ENCODE measurements around the gene CCDC90B.
A peak's percentile ranks its signal among the peaks of the same experiment; 100 is the strongest.
"Not testable (repeated sequence)": the region's sequence is repeated elsewhere in the genome, so short reads cannot be mapped to it uniquely, and the experiment has no call there.

Gene CCDC90B

DNA sequence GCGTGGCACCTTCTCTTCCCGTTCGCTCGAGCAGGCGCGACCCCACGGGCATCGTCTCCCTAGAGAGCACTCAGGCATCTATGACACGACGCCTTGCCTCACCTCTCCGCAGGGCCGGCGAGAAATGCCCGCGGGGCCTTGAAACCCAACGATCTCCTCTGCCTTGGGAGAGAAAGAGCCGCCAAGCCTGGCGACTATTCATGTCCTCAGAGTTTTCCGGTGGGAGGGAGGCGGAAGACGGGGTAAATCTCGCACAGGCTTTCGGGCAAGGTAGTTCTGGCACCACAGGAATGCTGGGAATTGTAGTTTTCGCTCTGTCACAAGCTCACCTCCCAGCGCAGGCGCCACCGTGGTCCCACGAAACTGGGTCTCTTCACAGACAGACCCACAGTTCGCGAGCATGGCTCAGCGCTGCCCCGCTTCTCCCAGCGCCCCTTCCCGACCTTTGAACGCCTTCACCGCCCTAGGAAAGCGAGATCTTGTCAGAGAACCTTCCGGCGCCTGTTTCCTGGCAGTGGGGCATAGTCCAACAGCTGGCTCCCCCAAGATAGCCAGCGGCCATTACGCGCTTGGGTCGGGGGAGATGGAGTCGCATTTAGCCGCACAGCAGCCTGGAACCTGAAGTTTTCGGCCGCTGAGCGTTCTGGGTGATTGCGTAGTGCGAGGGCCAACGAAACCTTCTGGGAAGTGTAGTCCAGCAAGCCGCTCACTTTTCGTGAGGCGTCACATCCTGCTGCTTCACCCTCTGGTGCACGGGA, at the start of gene CCDC90B:
CCDC90B (minus strand) TSS at position 597 of the 758 bp plus-strand sequence; CDS start at position 202, 395 bp downstream.
- peak; percentile 91 for DNase-seq

DNA sequence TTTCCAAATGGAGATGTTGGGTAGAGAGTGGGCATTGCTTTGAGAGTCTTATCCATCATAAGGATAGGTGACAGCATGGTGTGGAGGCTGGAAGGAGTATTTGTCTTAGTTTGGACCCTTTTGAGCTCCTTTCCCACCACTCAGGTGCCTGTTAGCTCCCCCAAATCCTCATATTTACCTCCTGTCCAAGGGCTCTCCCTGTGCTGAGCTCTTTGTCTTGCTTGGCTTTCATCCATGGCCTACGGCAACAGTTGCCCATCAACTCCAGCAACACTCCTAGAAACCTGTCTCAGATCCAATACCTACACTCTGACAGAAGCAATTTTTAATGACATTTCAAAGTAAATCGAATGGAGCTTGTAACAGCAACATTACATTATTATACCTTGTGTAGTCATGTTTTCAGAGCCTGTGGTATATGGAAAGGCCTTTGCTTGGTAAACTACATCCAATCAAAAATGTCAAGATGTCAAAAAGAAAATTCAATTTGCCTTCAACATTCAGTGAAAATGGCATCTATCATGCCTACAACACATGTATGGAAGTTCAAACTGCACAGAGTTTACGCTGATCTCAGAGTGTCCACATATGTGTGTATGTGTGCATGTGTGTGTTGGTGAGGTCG, 49.4 kb upstream of the CCDC90B start:
- DNase-seq = no peak

GRCh38 chr11:83330303-83330702, 44.1 kb upstream of the CCDC90B start:
- no peak for DNase-seq

GRCh38 chr11:83326326-83326725, 40.2 kb upstream of the CCDC90B start:
- DNase-seq = no peak

GRCh38 chr11:83319346-83319745, 33.2 kb upstream of the CCDC90B start:
- DNase-seq = no peak

DNA sequence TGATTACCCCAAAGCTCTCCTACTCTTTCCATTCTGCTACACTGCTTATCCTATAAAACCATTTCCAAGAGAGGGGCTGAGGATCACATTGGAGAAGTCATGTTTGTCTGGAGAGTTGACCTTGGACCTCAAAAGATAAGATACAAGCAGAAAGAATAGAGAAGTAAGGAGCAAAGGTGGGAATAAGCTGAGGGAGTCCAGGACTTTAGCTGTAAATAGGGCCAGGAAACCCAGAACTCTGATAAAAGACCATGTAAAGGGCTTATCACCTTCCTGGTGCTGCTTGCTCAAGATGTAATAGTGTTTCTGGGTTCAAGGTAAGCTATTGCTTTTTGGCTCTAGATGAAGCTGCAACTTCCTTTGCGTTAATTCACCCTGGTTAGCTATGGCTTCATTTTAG, 32.8 kb upstream of the CCDC90B start:
- DNase-seq = no peak

DNA sequence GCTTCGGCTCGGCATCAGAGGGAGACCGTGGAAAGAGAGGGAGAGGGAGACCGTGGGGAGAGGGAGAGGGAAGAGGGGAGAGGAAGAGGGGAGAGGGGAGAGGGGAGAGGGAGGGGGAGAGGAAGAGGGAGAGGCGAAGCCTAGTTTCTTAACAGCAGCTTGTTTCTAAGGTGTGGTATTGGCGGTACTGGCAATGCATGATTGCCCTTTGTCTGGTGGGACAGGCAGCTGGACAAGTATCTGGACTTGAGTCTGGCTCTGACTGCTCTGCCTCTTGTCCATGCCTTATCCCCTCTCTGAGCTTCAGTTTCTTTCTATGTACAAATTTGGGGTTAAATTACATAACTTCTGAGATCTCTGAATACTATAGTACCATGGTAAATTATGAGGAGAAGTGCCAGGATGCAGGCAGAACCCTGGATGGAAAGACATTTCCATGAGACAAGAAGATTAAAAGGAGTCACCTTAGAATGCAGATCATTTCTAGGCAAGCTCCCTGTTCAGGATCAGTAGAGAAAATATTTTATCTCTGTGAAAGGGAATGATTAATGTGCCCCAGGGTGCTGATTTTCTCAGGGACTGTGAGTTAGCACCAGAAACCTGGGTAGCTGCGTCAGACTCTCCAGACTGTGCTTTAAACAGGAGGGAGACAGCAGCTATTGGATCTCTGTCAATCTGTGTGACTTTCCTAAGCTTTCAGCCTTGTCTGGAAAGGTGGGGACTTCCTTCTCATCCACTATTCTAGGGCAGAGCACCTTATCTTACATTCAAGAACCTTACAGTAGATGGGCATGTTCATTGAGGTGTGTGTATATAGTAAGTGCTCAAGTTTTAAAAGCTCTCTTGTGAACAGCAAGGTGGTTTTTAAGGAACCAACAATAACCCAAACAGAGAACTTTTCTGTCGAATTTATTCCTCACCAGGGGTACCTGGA, 31.9 kb upstream of the CCDC90B start:
- no peak for DNase-seq

GRCh38 chr11:83316897-83317268, 30.7 kb upstream of the CCDC90B start:
- DNase-seq = not testable (repeated sequence)

- not testable (repeated sequence) for DNase-seq
Measured at GRCh38 chr11:83316143-83316896, 30.2 kb upstream of the CCDC90B start.

- no peak for DNase-seq
Measured at GRCh38 chr11:83312430-83312829, 26.3 kb upstream of the CCDC90B start.

GRCh38 chr11:83311701-83312100, 25.5 kb upstream of the CCDC90B start:
- no peak for DNase-seq

DNA sequence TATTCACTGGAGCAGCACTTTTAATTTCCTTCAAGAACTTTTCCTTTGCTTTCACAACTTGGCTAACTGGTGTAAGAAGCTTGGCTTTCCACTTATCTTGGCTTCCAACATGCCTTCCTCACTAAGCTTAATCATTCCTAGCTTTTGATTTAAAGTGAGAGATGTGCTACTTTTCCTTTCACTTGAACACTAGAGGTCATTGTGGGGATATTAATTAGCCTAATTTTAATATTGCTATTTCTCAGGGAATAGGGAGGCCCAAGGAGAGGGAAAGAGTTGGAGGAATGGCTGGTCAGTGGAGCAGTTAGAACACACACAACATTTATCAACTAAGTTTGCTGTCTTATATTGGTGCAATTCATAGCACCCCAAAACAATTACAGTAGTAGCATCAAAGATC, 24.6 kb upstream of the CCDC90B start:
- no peak for DNase-seq

- DNase-seq = not testable (repeated sequence)
Measured at GRCh38 chr11:83308536-83308935, 22.4 kb upstream of the CCDC90B start.

DNA sequence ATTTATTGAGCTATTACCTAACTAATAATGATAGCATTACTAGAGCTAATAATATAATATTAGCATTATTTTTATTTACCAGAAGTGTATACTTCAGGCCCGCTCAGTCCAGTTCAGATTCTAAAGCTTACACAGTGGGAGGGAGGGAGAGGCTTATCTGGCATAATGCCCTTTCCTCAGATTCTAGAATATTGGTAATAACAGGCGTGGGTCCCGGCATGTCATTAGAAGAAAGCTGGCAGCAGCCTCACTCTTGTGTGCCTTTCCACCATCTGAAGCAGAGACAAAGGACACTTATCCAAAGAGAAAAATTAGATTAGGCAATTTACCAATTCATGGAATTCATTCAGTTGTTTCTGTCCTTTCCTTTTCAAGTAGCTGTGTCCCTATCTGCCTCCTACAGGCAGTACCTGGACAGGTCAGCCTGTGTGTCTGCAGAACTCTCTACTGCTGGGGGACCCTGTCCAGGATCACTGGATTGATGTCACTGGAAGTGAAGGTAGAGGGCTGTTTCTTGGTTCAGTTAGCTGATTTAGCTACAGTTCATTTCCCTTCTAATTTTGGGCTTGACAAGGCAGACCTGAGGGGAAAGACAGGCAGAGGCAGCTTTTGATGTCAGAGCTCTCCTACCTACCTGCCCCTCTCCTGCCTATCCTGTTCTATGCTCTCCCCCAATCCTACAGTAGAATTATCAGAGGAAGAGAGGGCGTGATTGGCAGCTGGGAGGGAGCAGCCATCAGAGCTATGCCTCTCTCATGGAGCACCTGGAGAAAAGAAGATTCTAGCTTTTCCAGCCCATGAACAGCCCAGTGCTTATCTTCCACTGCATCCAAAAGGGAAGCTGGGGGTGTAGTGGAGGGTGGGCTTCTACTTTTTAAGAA, 20.3 kb upstream of the CCDC90B start:
- DNase-seq = no peak

DNA sequence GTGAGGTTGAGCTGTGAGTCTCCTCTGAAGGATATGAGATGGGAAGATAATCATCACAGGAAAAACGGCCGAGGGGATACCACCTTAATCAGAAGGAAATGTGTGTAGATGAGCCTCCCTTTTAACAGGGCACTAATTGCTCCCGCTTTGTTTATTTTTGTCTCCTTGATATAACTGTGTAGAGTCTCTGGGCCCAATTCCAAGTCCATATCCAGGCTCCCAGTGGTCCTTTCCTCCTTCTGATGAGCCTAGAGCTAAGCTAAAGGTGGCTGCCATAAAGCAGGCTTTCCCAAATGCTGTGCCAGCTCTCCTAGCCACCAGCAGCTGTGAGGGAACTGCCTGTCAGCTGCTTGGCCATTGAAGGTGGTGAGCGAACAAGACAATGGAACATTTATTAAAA, 17.1 kb upstream of the CCDC90B start:
- no peak for DNase-seq

DNA sequence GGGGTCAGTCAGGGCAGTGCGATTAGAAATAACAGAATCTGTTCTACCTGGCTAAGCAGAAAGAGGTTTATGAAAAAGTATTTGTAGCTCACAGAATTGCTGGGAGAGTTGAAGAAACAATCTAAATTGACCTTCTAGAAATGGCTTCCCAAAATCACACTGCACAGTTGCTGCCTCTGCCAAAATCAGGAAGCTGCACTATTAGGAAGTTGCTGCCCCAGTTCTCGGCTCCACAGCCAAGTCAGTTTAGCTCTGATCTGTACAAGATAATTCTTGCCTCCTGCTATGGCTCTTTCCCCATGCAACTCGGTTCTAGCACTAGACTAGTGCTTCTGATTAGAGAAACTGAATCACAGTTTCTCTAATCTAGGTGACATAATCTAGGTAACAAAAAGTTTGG, 16.0 kb upstream of the CCDC90B start:
- DNase-seq = no peak

DNA sequence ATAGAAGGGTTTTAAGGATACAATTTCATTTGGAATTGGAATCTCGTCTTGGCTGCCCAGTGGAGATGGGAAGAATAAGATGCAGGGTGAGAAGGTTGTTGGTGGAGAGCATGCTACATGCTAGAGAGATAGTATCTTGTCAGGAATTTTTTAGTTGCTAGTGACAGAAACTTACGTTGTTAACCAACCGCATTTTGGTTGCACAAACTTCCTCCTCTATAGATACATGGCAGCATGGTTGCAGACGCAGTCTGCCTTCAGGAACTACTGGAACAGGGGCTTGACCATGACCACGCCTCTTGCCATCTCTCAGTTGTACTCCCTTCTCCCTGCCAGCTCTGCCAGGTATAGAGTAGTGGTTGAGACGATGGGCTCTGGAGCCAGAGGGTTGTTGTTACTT, 13.5 kb upstream of the CCDC90B start:
- no peak for DNase-seq

- no peak for DNase-seq
Measured at GRCh38 chr11:83294208-83294607, 8.0 kb upstream of the CCDC90B start.

- no peak for DNase-seq
Measured at GRCh38 chr11:83293457-83293774, 7.2 kb upstream of the CCDC90B start.

GRCh38 chr11:83292709-83293456, 6.7 kb upstream of the CCDC90B start:
- peak; percentile 33 for DNase-seq

DNA sequence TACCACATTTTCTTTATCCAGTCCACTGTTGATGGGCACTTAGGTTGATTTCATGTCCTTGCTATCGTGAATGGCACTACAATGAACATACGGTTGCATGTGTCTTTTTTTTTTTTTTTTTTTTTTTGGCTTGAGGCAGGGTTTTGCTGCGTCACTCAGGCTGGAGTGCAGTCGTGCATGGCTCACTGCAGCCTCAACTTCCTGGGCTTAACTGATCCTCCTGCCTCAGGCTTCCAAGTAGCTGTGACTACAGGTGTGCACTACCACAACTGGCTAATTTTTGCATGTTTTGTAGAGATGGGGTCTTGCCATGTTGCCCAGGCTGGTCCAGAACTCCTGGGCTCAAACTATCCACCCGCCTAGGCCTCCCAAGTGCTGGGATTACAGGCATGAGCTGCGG, 1.5 kb upstream of the CCDC90B start:
- DNase-seq = no peak

Data from NCI-H510A treated with DMSO at 0.1 percent for 48 hours (cell line).